Hepatocyte (in vitro differentiated cells): ENCODE measurements around the gene JARID2. TPM values are rescaled to one million over a fixed set of nuclear protein-coding genes. Genes with fewer than 3 reads are reported as not detected.

Source experiments
- DNase-seq: peaks from one replicate; pipeline ENCODE4 v3.0.0-alpha.2; 2016; ENCODE audit warnings: low spot score
- H2AFZ ChIP-seq: fragments of 200-600 bp; sonication (generic); 2 replicates; pipeline ENCODE4 v1.6.0; 2016; ENCODE audit warnings: antibody characterized with exemption, mild to moderate bottlenecking
- H3K27ac ChIP-seq: fragments of 200-600 bp; sonication (generic); 2 replicates; pipeline ENCODE4 v1.5.1; 2016; ENCODE audit warnings: mild to moderate bottlenecking
- H3K27me3 ChIP-seq: fragments of 200-600 bp; sonication (generic); 2 replicates; pipeline ENCODE4 v1.6.1; 2016
- H3K36me3 ChIP-seq: fragments of 200-600 bp; sonication (generic); replicated peaks from 2 replicates; pipeline ENCODE4 v1.5.1; 2016; ENCODE audit warnings: low read depth; ENCODE audit not compliant: insufficient read depth
- H3K4me1 ChIP-seq: fragments of 200-600 bp; sonication (generic); 2 replicates; pipeline ENCODE4 v1.5.1; 2016; ENCODE audit warnings: mild to moderate bottlenecking, moderate library complexity; ENCODE audit not compliant: insufficient read depth
- H3K4me2 ChIP-seq: fragments of 200-600 bp; sonication (generic); 2 replicates; pipeline ENCODE4 v1.6.0; 2016
- H3K4me3 ChIP-seq: fragments of 200-600 bp; sonication (generic); 2 replicates; pipeline ENCODE4 v1.5.1; 2016; ENCODE audit warnings: mild to moderate bottlenecking
- H3K79me2 ChIP-seq: fragments of 200-600 bp; sonication (generic); 2 replicates; pipeline ENCODE4 v1.6.0; 2017; ENCODE audit warnings: mild to moderate bottlenecking
- H3K9me2 ChIP-seq: fragments of 200-600 bp; sonication (generic); replicated peaks from 2 replicates; pipeline ENCODE4 v1.6.0; 2017; ENCODE audit warnings: mild to moderate bottlenecking; ENCODE audit not compliant: insufficient read depth
- H3K9me3 ChIP-seq: fragments of 200-600 bp; sonication (generic); 2 replicates; pipeline ENCODE4 v1.5.1; 2016; ENCODE audit warnings: low read depth, mild to moderate bottlenecking
- H4K20me1 ChIP-seq: fragments of 200-600 bp; sonication (generic); 2 replicates; pipeline ENCODE4 v1.6.0; 2016; ENCODE audit warnings: mild to moderate bottlenecking; ENCODE audit not compliant: insufficient read depth, poor library complexity, severe bottlenecking
- CTCF ChIP-seq: fragments of 200-600 bp; sonication (generic); IDR thresholded peaks from 2 replicates; pipeline ENCODE4 v1.5.1; 2016; ENCODE audit warnings: antibody characterized with exemption, mild to moderate bottlenecking; ENCODE audit not compliant: poor library complexity
- EZH2 ChIP-seq: fragments of 200-600 bp; sonication (generic); IDR thresholded peaks from 2 replicates; pipeline ENCODE4 v1.6.1; 2016; ENCODE audit warnings: antibody characterized with exemption, mild to moderate bottlenecking, borderline replicate concordance
- EZH2phosphoT487 ChIP-seq: fragments of 200-600 bp; sonication (generic); IDR thresholded peaks from one replicate; pipeline ENCODE4 v1.6.1; 2018; ENCODE audit warnings: antibody characterized with exemption, mild to moderate bottlenecking, low read depth, moderate library complexity; ENCODE audit not compliant: unreplicated experiment, severe bottlenecking
- WGBS: methylation state at CpG from one replicate; pipeline ENCODE4 v1.1.6; 2016; ENCODE audit warnings: low lambda C conversion rate; ENCODE audit errors: missing lambda C conversion rate; 5-methylcytosine and 5-hydroxymethylcytosine counted together
- polyA plus RNA-seq: library from polyadenylated mRNA; unstranded; fragments of >200 nt; fragmentation: Nextera tagmentation; extraction: Ambion mirVana; gene quantifications from 2 replicates; pipeline ENCODE4 v1.2.1, GENCODE V29; 2016
- total RNA-seq: library from RNA; depleted of rRNA; stranded (reverse); fragments of >200 nt; gene quantifications from 2 replicates; pipeline ENCODE4 v1.2.3, GENCODE V29; 2014

Gene JARID2
- total and polyA plus RNA-seq, 2 experiments from 2014 or later: 4.6 to 11.6 TPM

- Histone ChIP-seq H4K20me1 (peaks cover 4% of the 10 kb centered on the region), H3K9me2 (no peaks in the 10 kb centered on the region), H2AFZ (no peak overlapping the region), H3K4me3 (no peak overlapping the region), H3K36me3 (no peaks in the 10 kb centered on the region), H3K27ac (no peak overlapping the region), H3K79me2 (no peaks in the 10 kb centered on the region), H3K27me3 (no peaks in the 10 kb centered on the region), H3K9me3 (no peaks in the 10 kb centered on the region), H3K4me2 (no peak overlapping the region), H3K4me1 (no peaks in the 10 kb centered on the region)
- WGBS: 75% methylated on average over 5 of the region's 5 CpGs
- no peak for DNase-seq
- TF ChIP-seq CTCF (no peak), EZH2phosphoT487 (no peak), EZH2 (no peak)
Observed at GRCh38 chr6:15491986-15492269, 246.1 kb downstream of the JARID2 start.

- Histone ChIP-seq H3K4me2 (no peak overlapping the region), H3K9me2 (no peaks in the 10 kb centered on the region), H3K27ac (no peak overlapping the region), H3K36me3 (no peaks in the 10 kb centered on the region), H3K4me1 (no peaks in the 10 kb centered on the region), H3K27me3 (no peaks in the 10 kb centered on the region), H3K9me3 (no peaks in the 10 kb centered on the region), H3K4me3 (no peak overlapping the region), H4K20me1 (peaks cover 4% of the 10 kb centered on the region), H2AFZ (no peak overlapping the region), H3K79me2 (no peaks in the 10 kb centered on the region)
- DNase-seq: no peak
- TF ChIP-seq EZH2 (no peak), CTCF (no peak), EZH2phosphoT487 (no peak)
- 75% methylated on average over 9 of the region's 9 CpGs for WGBS
Observed at GRCh38 chr6:15493437-15494168, 247.7 kb downstream of the JARID2 start.

GRCh38 chr6:15495375-15495901 is 249.6 kb downstream of the JARID2 start:
- Histone ChIP-seq H3K9me3 (no peaks in the 10 kb centered on the region), H3K27me3 (no peaks in the 10 kb centered on the region), H3K4me1 (no peaks in the 10 kb centered on the region), H3K79me2 (no peaks in the 10 kb centered on the region), H3K36me3 (no peaks in the 10 kb centered on the region), H3K4me2 (no peak overlapping the region), H3K27ac (no peak overlapping the region), H2AFZ (no peak overlapping the region), H4K20me1 (peaks cover 4% of the 10 kb centered on the region), H3K9me2 (no peaks in the 10 kb centered on the region), H3K4me3 (no peak overlapping the region)
- WGBS: 89% methylated on average over 10 of the region's 10 CpGs
- DNase-seq: no peak
- TF ChIP-seq EZH2: no peak

GRCh38 chr6:15496345-15497131 is 250.7 kb downstream of the JARID2 start:
- DNase-seq: no peak
- Histone ChIP-seq H3K79me2 (no peaks in the 10 kb centered on the region), H4K20me1 (no peaks in the 10 kb centered on the region), H2AFZ (no peak overlapping the region), H3K4me3 (no peak overlapping the region), H3K4me1 (peaks cover 1% of the 10 kb centered on the region), H3K36me3 (no peaks in the 10 kb centered on the region), H3K9me2 (no peaks in the 10 kb centered on the region), H3K9me3 (no peaks in the 10 kb centered on the region), H3K27ac (no peak overlapping the region), H3K27me3 (no peaks in the 10 kb centered on the region), H3K4me2 (no peak overlapping the region)
- 98% methylated on average over 51 of the region's 60 CpGs for WGBS
- TF ChIP-seq EZH2 (no peak), CTCF (no peak), EZH2phosphoT487 (no peak)
